HCT116 (cell line): Measurements from ENCODE around the gene IQCF6.

Experiments used
- CEBPB ChIP-seq: IDR thresholded peaks from 2 replicates; pipeline ENCODE4 v1.6.1; 2012; ENCODE audit warnings: low read depth
- EGR1 ChIP-seq: IDR thresholded peaks from 2 replicates; pipeline ENCODE4 v1.6.1; 2012; ENCODE audit warnings: low read depth
- EZH2 ChIP-seq: fragments of 200-600 bp; sonication (generic); IDR thresholded peaks from 2 replicates; pipeline ENCODE4 v1.6.1; 2017; ENCODE audit warnings: antibody characterized with exemption, mixed run types
- MAX ChIP-seq: IDR thresholded peaks from 2 replicates; pipeline ENCODE4 v1.6.1; 2012
- POLR2A ChIP-seq: IDR thresholded peaks from 2 replicates; pipeline ENCODE4 v1.7.0; 2011; ENCODE audit warnings: borderline replicate concordance; ENCODE audit not compliant: insufficient read depth, insufficient read length; ENCODE audit errors: extremely low read depth
- POLR2AphosphoS5 ChIP-seq: IDR thresholded peaks from 2 replicates; pipeline ENCODE4 v1.6.1; 2011; ENCODE audit warnings: mild to moderate bottlenecking, low read depth, low read length, moderate library complexity
- RAD21 ChIP-seq: IDR thresholded peaks from 2 replicates; pipeline ENCODE4 v1.6.1; 2012; ENCODE audit warnings: low read depth, mild to moderate bottlenecking
- TF ChIP-seq, protein P1 (sequence below), 3 experiments: fragments of 200-600 bp in 1 of 3; sonication (generic) in 1 of 3; IDR thresholded peaks in 2 of 3; conservative IDR thresholded peaks in 1 of 3; 2 replicates each; pipeline ENCODE4 v1.5.1; 2012 to 2017; ENCODE audit warnings: low read depth in 2 of 3, low read length in 2 of 3, antibody characterized with exemption in 1 of 3, borderline replicate concordance in 1 of 3, control low read depth in 1 of 3, mild to moderate bottlenecking in 1 of 3, mixed read lengths in 1 of 3, mixed run types in 1 of 3, moderate library complexity in 1 of 3; ENCODE audit not compliant: insufficient read depth in 1 of 3
- TF ChIP-seq, protein P2 (sequence below): IDR thresholded peaks from 2 replicates; pipeline ENCODE4 v1.6.1; 2012; ENCODE audit warnings: low read depth

- TF ChIP-seq POLR2A: no peak
- TF ChIP-seq POLR2AphosphoS5: no peak
- TF ChIP-seq, protein P1, sequence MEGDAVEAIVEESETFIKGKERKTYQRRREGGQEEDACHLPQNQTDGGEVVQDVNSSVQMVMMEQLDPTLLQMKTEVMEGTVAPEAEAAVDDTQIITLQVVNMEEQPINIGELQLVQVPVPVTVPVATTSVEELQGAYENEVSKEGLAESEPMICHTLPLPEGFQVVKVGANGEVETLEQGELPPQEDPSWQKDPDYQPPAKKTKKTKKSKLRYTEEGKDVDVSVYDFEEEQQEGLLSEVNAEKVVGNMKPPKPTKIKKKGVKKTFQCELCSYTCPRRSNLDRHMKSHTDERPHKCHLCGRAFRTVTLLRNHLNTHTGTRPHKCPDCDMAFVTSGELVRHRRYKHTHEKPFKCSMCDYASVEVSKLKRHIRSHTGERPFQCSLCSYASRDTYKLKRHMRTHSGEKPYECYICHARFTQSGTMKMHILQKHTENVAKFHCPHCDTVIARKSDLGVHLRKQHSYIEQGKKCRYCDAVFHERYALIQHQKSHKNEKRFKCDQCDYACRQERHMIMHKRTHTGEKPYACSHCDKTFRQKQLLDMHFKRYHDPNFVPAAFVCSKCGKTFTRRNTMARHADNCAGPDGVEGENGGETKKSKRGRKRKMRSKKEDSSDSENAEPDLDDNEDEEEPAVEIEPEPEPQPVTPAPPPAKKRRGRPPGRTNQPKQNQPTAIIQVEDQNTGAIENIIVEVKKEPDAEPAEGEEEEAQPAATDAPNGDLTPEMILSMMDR (IDR thresholded peaks at IDR 0.05 in 2 of 3, conservative IDR thresholded peaks at IDR 0.05 in 1 of 3; ENCODE audit: borderline replicate concordance in 1 of 3, insufficient read depth in 1 of 3, low read depth in 2 of 3, low read length in 2 of 3): no peak
- TF ChIP-seq EZH2: no peak
- no peak for TF ChIP-seq RAD21
- TF ChIP-seq CEBPB: no peak
- no peak for TF ChIP-seq MAX
- TF ChIP-seq EGR1: no peak
- TF ChIP-seq, protein P2, sequence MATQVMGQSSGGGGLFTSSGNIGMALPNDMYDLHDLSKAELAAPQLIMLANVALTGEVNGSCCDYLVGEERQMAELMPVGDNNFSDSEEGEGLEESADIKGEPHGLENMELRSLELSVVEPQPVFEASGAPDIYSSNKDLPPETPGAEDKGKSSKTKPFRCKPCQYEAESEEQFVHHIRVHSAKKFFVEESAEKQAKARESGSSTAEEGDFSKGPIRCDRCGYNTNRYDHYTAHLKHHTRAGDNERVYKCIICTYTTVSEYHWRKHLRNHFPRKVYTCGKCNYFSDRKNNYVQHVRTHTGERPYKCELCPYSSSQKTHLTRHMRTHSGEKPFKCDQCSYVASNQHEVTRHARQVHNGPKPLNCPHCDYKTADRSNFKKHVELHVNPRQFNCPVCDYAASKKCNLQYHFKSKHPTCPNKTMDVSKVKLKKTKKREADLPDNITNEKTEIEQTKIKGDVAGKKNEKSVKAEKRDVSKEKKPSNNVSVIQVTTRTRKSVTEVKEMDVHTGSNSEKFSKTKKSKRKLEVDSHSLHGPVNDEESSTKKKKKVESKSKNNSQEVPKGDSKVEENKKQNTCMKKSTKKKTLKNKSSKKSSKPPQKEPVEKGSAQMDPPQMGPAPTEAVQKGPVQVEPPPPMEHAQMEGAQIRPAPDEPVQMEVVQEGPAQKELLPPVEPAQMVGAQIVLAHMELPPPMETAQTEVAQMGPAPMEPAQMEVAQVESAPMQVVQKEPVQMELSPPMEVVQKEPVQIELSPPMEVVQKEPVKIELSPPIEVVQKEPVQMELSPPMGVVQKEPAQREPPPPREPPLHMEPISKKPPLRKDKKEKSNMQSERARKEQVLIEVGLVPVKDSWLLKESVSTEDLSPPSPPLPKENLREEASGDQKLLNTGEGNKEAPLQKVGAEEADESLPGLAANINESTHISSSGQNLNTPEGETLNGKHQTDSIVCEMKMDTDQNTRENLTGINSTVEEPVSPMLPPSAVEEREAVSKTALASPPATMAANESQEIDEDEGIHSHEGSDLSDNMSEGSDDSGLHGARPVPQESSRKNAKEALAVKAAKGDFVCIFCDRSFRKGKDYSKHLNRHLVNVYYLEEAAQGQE: no peak
These were observed 5.4 kb downstream of the IQCF6 start for GRCh38 chr3:51773529-51774056.
